Ovary (tissue), 3 donors: Measurements from ENCODE around the gene CD300LB.
"Not testable (repeated sequence)": the region's sequence is repeated elsewhere in the genome, so short reads cannot be mapped to it uniquely, and the experiment has no call there.

Experiments
- CTCF ChIP-seq, 3 donors: fragments of 450-650 bp in 2 of 3; fragments of 200-600 bp in 1 of 3; IDR thresholded peaks; one replicate each; pipeline versions ENCODE4 v1.5.1 to v1.8.0; 2016 to 2022; ENCODE audit warnings: antibody characterized with exemption in 3 of 3, mild to moderate bottlenecking in 1 of 3
- EP300 ChIP-seq: sonication (generic); formaldehyde crosslinking; IDR thresholded peaks from one replicate; pipeline ENCODE4 v1.6.1; 2017; ENCODE audit warnings: antibody characterized with exemption
- POLR2A ChIP-seq: fragments of 450-650 bp; IDR thresholded peaks from one replicate; pipeline ENCODE4 v1.6.1; 2017; ENCODE audit warnings: antibody characterized with exemption, mild to moderate bottlenecking, moderate library complexity
- donor health status: DM: no; HTN: no; CAD: no.

- not testable (repeated sequence) for TF ChIP-seq CTCF (IDR thresholded peaks at IDR 0.05); POLR2A; EP300
Observed at GRCh38 chr17:74558402-74558801, 27.1 kb upstream of the CD300LB start.
